HG02588 (cell line): ENCODE measurements around the gene FAM110A.
"Not testable (repeated sequence)": the region's sequence is repeated elsewhere in the genome, so short reads cannot be mapped to it uniquely, and the experiment has no call there.

Experiments used
- ATAC-seq: cut with Tn5 transposase; IDR thresholded peaks from one replicate; pipeline ENCODE4 v1.9.1; 2021; ENCODE audit warnings: mild to moderate bottlenecking, moderate library complexity; ENCODE audit not compliant: unreplicated experiment

The FAM110A gene

GRCh38 chr20:841568-842546 is 8.3 kb downstream of the FAM110A start:
- no peak for ATAC-seq

GRCh38 chr20:842547-842940 is 9.0 kb downstream of the FAM110A start:
- ATAC-seq: no peak

GRCh38 chr20:843912-844311 is 10.4 kb downstream of the FAM110A start:
- ATAC-seq: no peak

DNA sequence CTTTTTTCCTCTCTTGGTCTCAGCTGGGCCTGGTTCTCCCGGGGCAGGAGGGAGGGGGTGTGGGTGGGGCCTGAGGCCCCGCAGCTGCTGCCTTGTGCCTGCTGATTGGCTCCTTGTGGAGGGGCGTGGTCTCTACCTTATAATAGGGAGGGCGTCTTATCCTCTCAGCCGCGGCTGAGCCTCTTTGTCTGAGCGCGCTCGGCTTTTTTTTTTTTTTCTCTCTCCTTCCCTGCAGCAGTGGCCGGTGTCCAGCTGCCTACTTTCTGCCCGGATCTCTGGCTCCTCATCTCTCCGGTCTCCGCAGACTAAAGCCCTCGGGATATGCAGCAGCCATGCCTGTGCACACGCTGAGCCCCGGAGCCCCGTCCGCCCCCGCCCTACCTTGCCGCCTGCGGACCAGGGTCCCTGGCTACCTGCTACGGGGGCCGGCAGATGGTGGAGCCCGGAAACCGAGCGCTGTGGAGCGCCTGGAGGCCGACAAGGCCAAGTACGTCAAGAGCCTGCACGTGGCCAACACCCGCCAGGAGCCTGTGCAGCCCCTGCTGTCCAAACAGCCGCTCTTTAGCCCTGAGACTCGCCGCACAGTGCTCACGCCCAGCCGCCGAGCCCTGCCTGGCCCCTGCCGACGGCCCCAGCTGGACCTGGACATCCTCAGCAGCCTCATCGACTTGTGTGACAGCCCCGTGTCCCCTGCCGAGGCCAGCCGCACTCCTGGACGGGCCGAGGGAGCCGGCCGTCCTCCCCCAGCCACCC is 11.1 kb downstream of the FAM110A start:
- ATAC-seq: peak; percentile 93

DNA sequence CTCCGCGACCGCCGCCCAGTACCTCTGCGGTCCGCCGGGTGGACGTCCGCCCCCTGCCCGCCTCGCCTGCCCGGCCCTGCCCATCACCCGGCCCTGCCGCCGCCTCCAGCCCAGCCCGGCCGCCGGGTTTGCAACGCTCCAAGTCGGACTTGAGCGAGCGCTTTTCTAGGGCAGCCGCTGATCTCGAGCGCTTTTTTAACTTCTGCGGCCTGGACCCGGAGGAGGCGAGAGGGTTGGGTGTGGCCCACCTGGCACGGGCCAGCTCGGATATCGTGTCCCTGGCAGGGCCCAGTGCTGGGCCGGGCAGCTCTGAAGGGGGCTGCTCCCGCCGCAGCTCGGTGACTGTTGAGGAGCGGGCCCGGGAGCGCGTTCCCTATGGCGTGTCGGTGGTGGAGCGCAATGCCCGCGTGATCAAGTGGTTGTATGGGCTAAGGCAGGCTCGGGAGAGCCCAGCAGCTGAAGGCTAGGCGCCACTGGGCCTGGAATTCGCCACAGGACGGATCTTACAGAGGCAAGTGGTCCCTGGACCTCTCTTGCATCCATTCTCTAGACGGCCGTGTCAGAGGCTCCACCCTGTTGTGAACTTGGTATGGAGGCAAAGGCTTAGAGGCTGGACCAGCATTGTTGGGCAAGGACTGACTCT is 11.8 kb downstream of the FAM110A start:
- no peak for ATAC-seq

DNA sequence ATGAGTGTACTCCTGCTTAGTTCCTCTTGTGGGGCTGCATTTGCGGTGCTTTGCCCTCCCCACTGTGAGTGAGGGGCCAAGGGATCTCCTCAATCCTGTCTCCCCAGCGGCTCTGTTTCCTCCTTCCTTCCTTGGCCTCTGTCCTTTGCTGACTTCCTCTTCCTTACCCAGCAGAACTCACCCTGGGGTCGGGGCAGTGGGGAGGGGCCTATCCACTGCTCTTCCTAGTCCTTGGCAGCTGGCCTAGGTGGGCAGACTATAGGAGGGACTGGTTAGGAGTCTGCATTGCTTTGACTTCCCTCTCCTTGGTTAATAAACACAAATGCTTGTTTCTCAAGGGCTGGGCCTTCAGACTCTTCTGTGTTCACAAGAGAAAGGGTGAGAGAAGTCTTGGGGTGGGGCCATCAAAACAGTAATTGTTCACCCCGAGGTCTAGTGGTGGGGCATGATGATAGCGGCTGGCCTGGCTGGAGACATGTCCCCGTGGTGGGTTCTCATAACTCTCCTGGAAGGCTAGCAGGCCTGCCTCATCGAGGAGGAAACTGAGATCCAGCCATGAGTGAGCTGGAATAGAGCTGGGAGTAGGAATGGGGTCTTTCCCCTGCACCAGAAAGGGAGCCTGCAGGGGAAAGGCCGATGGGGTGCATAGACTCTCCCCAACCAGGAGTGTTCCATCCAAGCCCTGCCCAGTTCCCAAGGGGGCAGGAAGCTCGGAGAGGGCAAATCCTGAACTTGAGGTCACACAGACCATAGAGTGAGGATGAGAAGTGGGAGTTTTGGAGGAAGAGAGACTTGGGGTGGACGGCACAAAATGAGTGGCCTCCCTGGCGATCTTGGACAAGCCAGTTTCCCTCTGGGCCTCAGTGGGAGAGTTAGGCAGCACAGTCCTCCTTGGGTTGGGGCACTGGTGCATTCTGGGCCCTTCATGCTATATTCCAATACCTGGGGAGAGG is 12.7 kb downstream of the FAM110A start:
- no peak for ATAC-seq

DNA sequence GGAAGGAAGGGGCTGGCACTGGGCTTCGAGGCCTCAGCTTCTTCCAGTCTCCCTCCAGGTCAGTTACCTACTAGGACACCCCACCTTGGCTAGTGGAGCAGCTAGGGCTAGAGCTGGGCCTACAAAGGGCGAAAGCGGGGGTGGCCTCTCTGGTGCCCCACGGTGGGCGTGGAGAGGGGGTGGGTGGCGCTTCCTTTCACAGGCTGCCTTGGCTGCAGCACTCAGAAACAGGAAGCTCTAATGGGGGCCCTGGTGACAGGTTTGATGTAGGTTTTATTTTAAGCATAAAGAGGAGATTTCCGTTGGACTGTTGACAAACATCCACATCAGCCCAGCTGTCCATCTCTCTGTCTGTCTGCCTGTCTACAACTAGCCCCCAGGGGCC is 13.4 kb downstream of the FAM110A start:
- ATAC-seq: no peak

- ATAC-seq: no peak
Measured at GRCh38 chr20:848193-848592, 14.7 kb downstream of the FAM110A start.

GRCh38 chr20:848731-849130 is 15.2 kb downstream of the FAM110A start:
- ATAC-seq: not testable (repeated sequence)

DNA sequence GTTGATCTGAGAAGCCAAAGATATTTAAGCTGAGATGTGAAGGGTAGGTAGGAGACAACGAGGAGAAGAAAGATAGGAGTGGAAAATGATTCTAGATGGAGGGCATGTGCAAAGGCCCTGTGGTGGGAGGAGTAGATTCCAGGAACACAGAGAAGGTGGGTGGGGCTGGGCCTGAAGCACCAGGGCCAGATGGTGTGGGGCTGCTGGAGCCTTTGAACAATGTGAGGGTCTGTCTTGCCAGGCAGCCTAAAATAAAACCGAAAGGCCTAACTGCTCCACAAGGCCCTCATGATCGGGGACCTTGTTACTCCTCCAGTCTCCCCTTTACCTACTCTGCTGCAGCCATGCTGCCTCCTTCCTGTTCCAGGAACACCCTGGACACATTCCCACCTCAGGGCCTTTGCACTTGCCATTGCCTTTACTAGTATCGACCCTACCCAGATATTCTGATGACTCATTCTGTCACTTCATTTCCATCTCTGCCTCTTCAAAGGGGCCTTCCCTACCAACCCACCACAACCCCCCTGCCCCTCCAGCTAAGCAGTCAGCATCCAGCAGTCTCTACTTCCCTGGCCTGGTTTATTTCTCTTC is 20.0 kb downstream of the FAM110A start:
- no peak for ATAC-seq

DNA sequence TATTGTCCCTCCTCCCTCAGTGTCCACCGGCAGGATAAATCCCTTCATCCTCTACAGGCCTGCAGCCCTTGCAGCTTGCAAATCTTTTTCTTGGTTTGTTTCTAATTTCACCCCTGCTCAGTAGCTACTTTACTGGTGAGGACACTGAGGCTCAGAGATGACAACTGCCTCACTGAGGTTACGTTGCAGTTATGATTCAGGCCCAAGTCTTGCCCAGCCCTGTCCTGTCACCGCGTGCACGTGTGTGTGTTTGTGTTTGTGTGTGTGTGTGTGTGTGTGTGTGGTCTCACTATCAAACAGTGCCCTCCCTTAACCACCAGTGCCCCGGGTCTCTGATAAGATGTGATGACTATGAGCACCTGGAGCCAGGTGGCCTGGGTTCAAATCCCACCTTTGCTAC is 21.1 kb downstream of the FAM110A start:
- no peak for ATAC-seq

DNA sequence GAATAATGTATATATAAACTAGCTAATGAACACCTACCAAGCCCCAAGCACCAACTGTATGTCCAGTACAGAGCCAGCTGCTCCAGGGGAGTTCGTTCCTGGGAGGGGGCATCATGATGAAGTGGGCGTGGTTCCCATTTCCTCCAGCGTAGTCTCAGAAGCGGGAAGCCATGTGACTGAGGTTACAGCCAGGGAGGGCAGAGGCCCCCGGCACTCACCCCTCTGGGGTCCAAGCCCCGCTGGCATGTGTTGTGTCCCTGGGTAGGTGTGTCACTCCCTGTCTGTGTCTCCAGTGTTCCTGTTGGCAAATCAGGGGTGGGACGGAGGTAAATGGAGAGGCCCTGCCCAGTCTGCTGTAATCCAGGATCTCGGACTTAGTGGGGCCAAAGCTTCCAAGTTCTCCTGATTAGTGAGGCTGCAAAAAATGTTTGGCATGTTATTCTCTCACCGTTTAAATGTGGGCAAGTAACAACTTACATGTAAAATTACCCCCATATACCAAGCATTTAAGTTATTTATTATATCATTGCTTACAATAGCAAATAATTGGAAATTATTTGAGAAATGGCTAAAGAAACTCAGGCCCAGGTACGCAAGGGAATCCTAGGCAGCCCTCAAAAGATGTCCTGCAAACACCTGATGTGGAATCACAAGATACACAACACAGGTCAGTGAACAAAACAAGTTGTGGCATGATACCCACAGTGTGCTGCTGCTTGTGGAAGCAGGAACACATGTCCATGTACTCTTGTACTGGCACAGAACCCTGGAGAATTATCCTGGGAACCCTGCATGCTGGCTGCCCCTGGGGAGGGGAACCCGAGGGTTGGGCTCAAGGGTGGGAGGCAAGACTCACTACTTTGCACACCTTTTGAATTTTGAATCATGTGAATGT is 22.2 kb downstream of the FAM110A start:
- ATAC-seq: no peak

- no peak for ATAC-seq
Measured at GRCh38 chr20:856361-856775, 22.9 kb downstream of the FAM110A start.

- ATAC-seq: no peak
Measured at GRCh38 chr20:858011-858410, 24.5 kb downstream of the FAM110A start.

GRCh38 chr20:859751-860231 is 26.3 kb downstream of the FAM110A start:
- ATAC-seq: no peak

DNA sequence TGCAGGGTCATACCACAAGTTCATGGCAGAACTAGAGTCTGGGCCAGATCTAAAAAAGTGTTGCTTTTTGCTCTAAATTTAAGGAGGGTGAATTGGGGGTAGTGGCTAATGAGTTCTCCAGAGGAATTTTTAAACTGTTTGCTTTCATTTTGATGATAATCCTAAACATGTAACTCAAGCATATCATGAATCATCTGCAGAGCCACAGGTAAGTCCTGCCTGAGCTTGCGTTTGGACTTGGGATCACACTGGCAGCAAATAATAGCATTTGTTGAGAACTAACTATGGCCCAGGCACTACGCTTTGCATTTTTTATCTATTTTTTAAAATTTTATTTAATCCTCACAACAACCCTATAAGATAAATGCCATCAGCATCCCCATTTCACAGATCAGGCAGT is 27.4 kb downstream of the FAM110A start:
- ATAC-seq: no peak

DNA sequence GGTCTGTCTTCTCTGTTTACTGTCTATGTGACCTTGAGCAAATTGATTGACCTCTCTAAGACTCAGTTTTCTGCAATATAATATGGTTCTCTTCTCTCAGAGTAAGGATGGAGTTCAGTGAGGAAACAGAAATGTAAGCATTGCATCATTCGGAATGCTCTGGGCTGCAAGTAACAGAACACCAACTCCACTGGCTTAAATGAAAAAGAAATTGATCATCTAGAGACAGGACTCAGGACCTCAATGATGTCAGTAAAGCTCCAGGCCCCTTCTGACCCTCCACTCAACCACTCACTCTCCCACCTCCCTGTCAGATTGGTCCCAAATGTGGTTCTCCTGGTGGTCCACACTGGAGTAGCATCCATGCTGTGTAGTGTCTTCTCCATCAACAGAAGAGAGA is 31.9 kb downstream of the FAM110A start:
- ATAC-seq: no peak

DNA sequence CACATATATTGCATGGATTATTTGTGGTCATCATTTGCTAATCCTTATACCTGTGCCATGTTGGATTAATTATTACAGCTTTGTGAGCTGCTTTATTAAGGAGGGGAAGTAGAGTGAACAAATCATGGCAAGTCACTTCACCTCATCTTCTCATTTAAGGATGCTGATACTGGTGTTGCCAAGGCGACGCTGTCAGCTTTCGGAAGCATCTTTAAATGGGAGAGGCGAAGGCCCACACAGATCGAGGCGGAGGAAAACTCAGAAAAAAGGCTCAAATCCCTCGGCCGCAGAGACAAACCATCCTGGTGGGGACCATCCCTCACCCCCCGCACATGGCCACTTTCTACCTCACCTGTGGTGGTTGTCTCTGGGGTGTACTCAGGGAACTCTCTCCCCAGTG is 34.8 kb downstream of the FAM110A start:
- no peak for ATAC-seq

- ATAC-seq: no peak
Measured at GRCh38 chr20:869606-870005, 36.1 kb downstream of the FAM110A start.
